K562 (cell line): ENCODE data around the gene ORC5. TPM values are rescaled to one million over a fixed set of nuclear protein-coding genes. Genes with fewer than 3 reads are reported as not detected.
A peak's percentile ranks its signal among the peaks of the same experiment; 100 is the strongest.

Experiments
- CC2D1A ChIP-seq: fragments of 450-650 bp; IDR thresholded peaks from 2 replicates; pipeline ENCODE4 v1.6.1; 2017; ENCODE audit warnings: mild to moderate bottlenecking
- E2F8 ChIP-seq: fragments of 450-650 bp; IDR thresholded peaks from 2 replicates; pipeline ENCODE4 v1.7.1; 2018; ENCODE audit warnings: mild to moderate bottlenecking, low read depth; ENCODE audit not compliant: partially characterized antibody
- FOXM1 ChIP-seq, 2 experiments: fragments of 450-650 bp in 1 of 2; sonication (generic) in 1 of 2; formaldehyde crosslinking in 1 of 2; IDR thresholded peaks; 2 replicates each; pipeline versions ENCODE4 v1.6.1 to v1.9.0; 2017 to 2022; ENCODE audit warnings: low read depth in 2 of 2, mild to moderate bottlenecking in 2 of 2, missing genetic modification reagents in 1 of 2, moderate library complexity in 1 of 2
- GATAD2A ChIP-seq: fragments of 450-650 bp; IDR thresholded peaks from 2 replicates; pipeline ENCODE4 v1.6.1; 2017
- HBP1 ChIP-seq: fragments of 450-650 bp; formaldehyde crosslinking; IDR thresholded peaks from 2 replicates; pipeline ENCODE4 v1.4.0; 2022; ENCODE audit warnings: missing genetic modification characterization
- HDAC1 ChIP-seq, 2 experiments: fragments of 450-650 bp; IDR thresholded peaks; 2 replicates each; pipeline ENCODE4 v1.6.1; 2016 to 2017; ENCODE audit warnings: inconsistent platforms in 1 of 2, mild to moderate bottlenecking in 1 of 2, moderate library complexity in 1 of 2
- IRF2 ChIP-seq: sonication (generic); formaldehyde crosslinking; IDR thresholded peaks from 2 replicates; pipeline ENCODE4 v1.8.1; 2022; ENCODE audit warnings: mild to moderate bottlenecking, missing genetic modification reagents
- OTX1 ChIP-seq: fragments of 450-650 bp; formaldehyde crosslinking; IDR thresholded peaks from 2 replicates; pipeline ENCODE4 v1.4.0; 2022; ENCODE audit warnings: mild to moderate bottlenecking
- PREB ChIP-seq: sonication (generic); formaldehyde crosslinking; IDR thresholded peaks from 2 replicates; pipeline ENCODE4 v1.8.1; 2023; ENCODE audit warnings: mild to moderate bottlenecking, missing genetic modification reagents
- RCOR1 ChIP-seq, 2 experiments: IDR thresholded peaks; 2 replicates each; pipeline ENCODE4 v1.6.1; 2012; ENCODE audit warnings: low read depth in 2 of 2, low read length in 2 of 2, borderline replicate concordance in 1 of 2, improper control_type of control experiment in 1 of 2
- TCF3 ChIP-seq: sonication (generic); formaldehyde crosslinking; IDR thresholded peaks from 2 replicates; pipeline ENCODE4 v1.4.0; 2020; ENCODE audit warnings: mild to moderate bottlenecking, missing genetic modification reagents
- THAP12 ChIP-seq: fragments of 250-450 bp; sonication (Bioruptor Pico); IDR thresholded peaks from 2 replicates; pipeline ENCODE4 v1.9.0; 2021; ENCODE audit warnings: mild to moderate bottlenecking, inconsistent platforms
- TSC22D4 ChIP-seq: fragments of 450-650 bp; IDR thresholded peaks from 2 replicates; pipeline ENCODE4 v1.6.1; 2016; ENCODE audit warnings: missing genetic modification characterization, missing biosample characterization, control low read depth
- ZNF740 ChIP-seq, 3 experiments: fragments of 200-800 bp in 1 of 3; sonication (Bioruptor generic) in 1 of 3; sonication (generic) in 1 of 3; formaldehyde crosslinking in 1 of 3; IDR thresholded peaks; 2 replicates each; pipeline versions ENCODE4 v1.6.1 to v1.8.0; 2016 to 2022; ENCODE audit warnings: mild to moderate bottlenecking in 2 of 3, missing compliant biosample characterization in 2 of 3, missing genetic modification characterization in 2 of 3, missing genetic modification reagents in 1 of 3
- polyA plus RNA-seq, 8 experiments: library from polyadenylated mRNA; depleted of rRNA in 4 of 8; stranded (reverse) in 5 of 8; unstranded in 3 of 8; fragments of >200 nt; fragmentation: Nextera tagmentation in 2 of 8; fragmentation: Illumina TruSeq in 1 of 8; extraction: Ambion mirVana in 2 of 8; extraction: Trizol in 1 of 8; gene quantifications; 2 replicates each; pipeline versions ENCODE4 v1.2.1 to v1.2.3, GENCODE V29; 2011 to 2014; ENCODE audit warnings: inconsistent platforms in 1 of 8, missing spikeins in 1 of 8
- total RNA-seq, 7 experiments: library from RNA; depleted of rRNA in 6 of 7; stranded (reverse); fragments of >200 nt in 6 of 7; fragmentation: Illumina TruSeq in 2 of 7; extraction: Trizol in 2 of 7; gene quantifications; 2 replicates each; pipeline versions ENCODE4 v1.2.1 to v1.2.3, GENCODE V29; 2011 to 2021; ENCODE audit warnings: low replicate concordance in 1 of 7

ORC5 gene
- total and polyA plus RNA-seq, 9 of the 15 experiments (the other 6 are each of a cell fraction or from before 2014, with no cell fraction given): 29.8 to 136 (median 54.8) TPM

GRCh38 chr7:104093127-104093526, 114.7 kb downstream of the ORC5 start (continued):
- TF ChIP-seq E2F8 (peak; percentile 23), RCOR1 (IDR thresholded peaks at IDR 0.05; ENCODE audit: borderline replicate concordance in 1 of 2, low read depth in 2 of 2, low read length in 2 of 2) (0 out of 4 replicates have a peak, but pooled peaks of 1 of the 2 experiments have one; percentile 34), ZNF740 (CRISPR knock-in tag; IDR thresholded peaks at IDR 0.05) (no peak), ZNF740 (tag; IDR thresholded peaks at IDR 0.05) (no peak), HBP1 (CRISPR knock-in tag) (0 out of 2 replicates have a peak, but pooled peaks have one; percentile 11), GATAD2A (peak; percentile 85; the same call in 1 of the 2 replicates), TSC22D4 (tag) (no peak), IRF2 (no peak), CC2D1A (0 out of 2 replicates have a peak, but pooled peaks have one; percentile 30), OTX1 (CRISPR knock-in tag) (no peak), TCF3 (CRISPR knock-in tag) (peak; percentile 46), THAP12 (CRISPR knock-in tag) (no peak), HDAC1 (IDR thresholded peaks at IDR 0.05) (peak in 1 of 2 experiments; percentile 67; a peak in 1 of 4 replicates), FOXM1 (IDR thresholded peaks at IDR 0.05; ENCODE audit: low read depth) (0 out of 2 replicates have a peak, but pooled peaks have one; percentile 12), FOXM1 (CRISPR knock-in tag; IDR thresholded peaks at IDR 0.05; ENCODE audit: low read depth) (no peak), PREB (CRISPR knock-in tag) (no peak)
